GM21737 (cell line): ENCODE results near the gene RETREG1.
"Not testable (repeated sequence)": the region's sequence is repeated elsewhere in the genome, so short reads cannot be mapped to it uniquely, and the experiment has no call there.

Experiments used
- ATAC-seq: cut with Tn5 transposase; IDR thresholded peaks from one replicate; pipeline ENCODE4 v1.9.1; 2021; ENCODE audit warnings: mild to moderate bottlenecking, moderate library complexity; ENCODE audit not compliant: unreplicated experiment

RETREG1 gene

GRCh38 chr5:16617274-16617968, 624 bp upstream of the RETREG1 start:
- no peak for ATAC-seq

GRCh38 chr5:16615741-16616535, 859 bp downstream of the RETREG1 start:
- no peak for ATAC-seq

GRCh38 chr5:16612007-16612406, 4.8 kb downstream of the RETREG1 start:
- ATAC-seq: no peak

- ATAC-seq: not testable (repeated sequence)
Measured at GRCh38 chr5:16610896-16611295, 5.9 kb downstream of the RETREG1 start.

GRCh38 chr5:16609412-16609811, 7.4 kb downstream of the RETREG1 start:
- ATAC-seq: no peak

GRCh38 chr5:16606628-16607027, 10.2 kb downstream of the RETREG1 start:
- ATAC-seq: no peak

- ATAC-seq: no peak
Measured at GRCh38 chr5:16603701-16604100, 13.1 kb downstream of the RETREG1 start.

- no peak for ATAC-seq
Measured at GRCh38 chr5:16603295-16603694, 13.5 kb downstream of the RETREG1 start.

- ATAC-seq: no peak
Measured at GRCh38 chr5:16602182-16602581, 14.6 kb downstream of the RETREG1 start.

- no peak for ATAC-seq
Measured at GRCh38 chr5:16600946-16601345, 15.9 kb downstream of the RETREG1 start.

GRCh38 chr5:16600397-16600796, 16.4 kb downstream of the RETREG1 start:
- ATAC-seq: no peak

- no peak for ATAC-seq
Measured at GRCh38 chr5:16597946-16598694, 18.7 kb downstream of the RETREG1 start.

- no peak for ATAC-seq
Measured at GRCh38 chr5:16596581-16596940, 20.2 kb downstream of the RETREG1 start.

GRCh38 chr5:16595881-16596580, 20.8 kb downstream of the RETREG1 start:
- ATAC-seq: no peak

GRCh38 chr5:16593628-16594027, 23.2 kb downstream of the RETREG1 start:
- ATAC-seq: no peak

- no peak for ATAC-seq
Measured at GRCh38 chr5:16593013-16593412, 23.8 kb downstream of the RETREG1 start.

GRCh38 chr5:16592255-16592654, 24.5 kb downstream of the RETREG1 start:
- ATAC-seq: no peak

GRCh38 chr5:16590685-16591084, 26.1 kb downstream of the RETREG1 start:
- no peak for ATAC-seq

- ATAC-seq: no peak
Measured at GRCh38 chr5:16589658-16590057, 27.1 kb downstream of the RETREG1 start.

- ATAC-seq: no peak
Measured at GRCh38 chr5:16588434-16589214, 28.2 kb downstream of the RETREG1 start.
